PFSK-1 (cell line): ENCODE data around the gene EIF4G1.

Source experiments
- FOXP2 ChIP-seq: optimal IDR thresholded peaks from 2 replicates; pipeline ENCODE3; 2011; ENCODE audit warnings: borderline replicate concordance, control low read depth, inconsistent platforms; ENCODE audit not compliant: insufficient read depth; ENCODE audit errors: extremely low read length, extremely low read depth
- POLR2AphosphoS5 ChIP-seq: IDR thresholded peaks from 2 replicates; pipeline ENCODE4 v1.6.1; 2012; ENCODE audit warnings: low read depth, mild to moderate bottlenecking, control low read depth, low read length, moderate library complexity
- REST ChIP-seq, 2 experiments: IDR thresholded peaks; 2 replicates each; pipeline versions ENCODE4 v1.6.1 to v1.8.0; 2011 to 2012; ENCODE audit warnings: low read depth in 2 of 2, low read length in 2 of 2, control low read depth in 1 of 2, inconsistent platforms in 1 of 2, mild to moderate bottlenecking in 1 of 2, moderate library complexity in 1 of 2; ENCODE audit not compliant: insufficient read depth in 1 of 2
- SIN3A ChIP-seq: IDR thresholded peaks from 2 replicates; pipeline ENCODE4 v1.6.1; 2012; ENCODE audit warnings: mild to moderate bottlenecking, low read length, moderate library complexity, borderline replicate concordance; ENCODE audit not compliant: insufficient read depth
- TAF1 ChIP-seq: IDR thresholded peaks from 2 replicates; pipeline ENCODE4 v1.6.1; 2012; ENCODE audit warnings: low read length, control low read depth, borderline replicate concordance; ENCODE audit not compliant: insufficient read depth

EIF4G1 gene

DNA sequence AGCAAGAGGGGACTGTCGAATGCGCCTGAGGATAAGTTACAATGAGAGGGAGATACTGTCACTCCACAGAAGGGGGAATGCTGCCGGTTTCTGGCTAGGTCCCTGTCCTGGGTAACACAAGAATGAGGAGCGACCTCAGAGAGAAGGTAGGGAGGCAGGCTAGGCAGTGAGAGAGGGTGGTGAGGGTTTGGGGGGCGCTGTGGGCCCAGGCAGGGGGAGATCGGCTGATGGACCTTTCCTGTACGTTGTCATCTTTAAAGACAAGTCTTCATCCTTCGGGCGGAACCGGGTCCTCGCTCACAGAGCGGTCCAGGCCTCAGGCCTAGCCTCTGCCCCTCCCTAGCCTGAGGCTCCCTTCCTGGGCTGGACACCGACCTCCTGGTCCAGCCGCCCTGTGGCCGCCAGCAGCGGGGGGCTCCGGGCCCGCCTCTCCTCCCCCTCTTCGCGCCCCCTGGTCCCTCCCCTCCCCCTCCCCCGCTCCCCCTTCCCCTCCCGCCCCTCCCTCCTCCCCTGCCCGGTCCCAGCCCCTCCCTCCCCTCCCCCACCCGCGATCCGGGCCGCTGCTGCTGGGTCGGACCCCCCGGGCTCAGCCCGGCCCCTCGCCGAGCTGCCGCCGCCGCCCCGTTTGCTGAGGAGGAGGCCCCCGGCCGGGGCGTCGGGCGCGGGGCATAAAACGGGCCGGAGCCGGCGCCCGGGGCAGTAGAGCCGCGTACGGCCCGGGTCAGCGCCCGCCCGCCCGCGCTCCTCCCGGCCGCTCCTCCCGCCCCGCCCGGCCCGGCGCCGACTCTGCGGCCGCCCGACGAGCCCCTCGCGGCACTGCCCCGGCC is 65.2 kb downstream of the EIF4G1 start, which contains the start of gene CHRD:
Gene CHRD (plus strand): TSS at position 697 of the 827 bp plus-strand sequence. CDS start 265 bp downstream, outside the sequence.
- TF ChIP-seq REST (IDR thresholded peaks at IDR 0.05; ENCODE audit: insufficient read depth in 1 of 2, low read depth in 2 of 2, low read length in 2 of 2) (no peak), SIN3A (no peak), FOXP2 (no peak), POLR2AphosphoS5 (no peak)

- TF ChIP-seq SIN3A, result no peak
- no peak for TF ChIP-seq REST (IDR thresholded peaks at IDR 0.05; ENCODE audit: insufficient read depth in 1 of 2, low read depth in 2 of 2, low read length in 2 of 2)
- no peak for TF ChIP-seq TAF1
Observed at GRCh38 chr3:184380185-184380626, 65.8 kb downstream of the EIF4G1 start.

GRCh38 chr3:184380627-184381260 is 66.3 kb downstream of the EIF4G1 start:
- TF ChIP-seq FOXP2, result no peak
- TF ChIP-seq TAF1, result no peak
- TF ChIP-seq POLR2AphosphoS5, result no peak
- no peak for TF ChIP-seq REST (IDR thresholded peaks at IDR 0.05; ENCODE audit: insufficient read depth in 1 of 2, low read depth in 2 of 2, low read length in 2 of 2)
- no peak for TF ChIP-seq SIN3A

DNA sequence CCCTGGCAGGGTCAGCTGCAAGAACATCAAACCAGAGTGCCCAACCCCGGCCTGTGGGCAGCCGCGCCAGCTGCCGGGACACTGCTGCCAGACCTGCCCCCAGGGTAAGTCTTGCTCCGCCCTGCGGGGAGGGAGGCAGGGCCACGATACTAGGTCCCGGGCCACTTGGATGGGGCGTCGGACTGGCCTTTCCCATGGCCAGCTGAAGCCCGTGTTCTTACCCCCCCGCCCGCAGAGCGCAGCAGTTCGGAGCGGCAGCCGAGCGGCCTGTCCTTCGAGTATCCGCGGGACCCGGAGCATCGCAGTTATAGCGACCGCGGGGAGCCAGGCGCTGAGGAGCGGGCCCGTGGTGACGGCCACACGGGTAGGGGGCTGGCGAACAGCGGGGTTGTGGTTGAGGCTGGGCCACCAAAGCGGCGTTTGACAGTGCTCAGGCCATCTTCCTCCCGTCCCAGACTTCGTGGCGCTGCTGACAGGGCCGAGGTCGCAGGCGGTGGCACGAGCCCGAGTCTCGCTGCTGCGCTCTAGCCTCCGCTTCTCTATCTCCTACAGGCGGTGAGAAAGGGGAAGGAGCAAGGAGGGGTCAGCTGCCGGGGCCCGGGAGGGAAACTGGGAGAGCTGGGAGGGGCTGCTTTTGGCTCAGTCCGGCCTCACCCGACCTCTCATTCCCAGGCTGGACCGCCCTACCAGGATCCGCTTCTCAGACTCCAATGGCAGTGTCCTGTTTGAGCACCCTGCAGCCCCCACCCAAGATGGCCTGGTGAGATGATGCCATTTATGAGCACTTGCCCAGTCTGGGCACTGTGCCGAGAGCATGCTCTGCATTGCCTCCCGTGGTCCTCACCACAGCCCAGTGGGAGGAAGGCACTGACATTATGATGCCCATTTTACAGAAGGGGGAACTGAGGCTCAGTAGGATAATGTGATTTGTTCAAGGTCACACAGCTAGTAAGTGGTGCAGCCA is 67.1 kb downstream of the EIF4G1 start:
- TF ChIP-seq POLR2AphosphoS5 (no peak), FOXP2 (no peak)

DNA sequence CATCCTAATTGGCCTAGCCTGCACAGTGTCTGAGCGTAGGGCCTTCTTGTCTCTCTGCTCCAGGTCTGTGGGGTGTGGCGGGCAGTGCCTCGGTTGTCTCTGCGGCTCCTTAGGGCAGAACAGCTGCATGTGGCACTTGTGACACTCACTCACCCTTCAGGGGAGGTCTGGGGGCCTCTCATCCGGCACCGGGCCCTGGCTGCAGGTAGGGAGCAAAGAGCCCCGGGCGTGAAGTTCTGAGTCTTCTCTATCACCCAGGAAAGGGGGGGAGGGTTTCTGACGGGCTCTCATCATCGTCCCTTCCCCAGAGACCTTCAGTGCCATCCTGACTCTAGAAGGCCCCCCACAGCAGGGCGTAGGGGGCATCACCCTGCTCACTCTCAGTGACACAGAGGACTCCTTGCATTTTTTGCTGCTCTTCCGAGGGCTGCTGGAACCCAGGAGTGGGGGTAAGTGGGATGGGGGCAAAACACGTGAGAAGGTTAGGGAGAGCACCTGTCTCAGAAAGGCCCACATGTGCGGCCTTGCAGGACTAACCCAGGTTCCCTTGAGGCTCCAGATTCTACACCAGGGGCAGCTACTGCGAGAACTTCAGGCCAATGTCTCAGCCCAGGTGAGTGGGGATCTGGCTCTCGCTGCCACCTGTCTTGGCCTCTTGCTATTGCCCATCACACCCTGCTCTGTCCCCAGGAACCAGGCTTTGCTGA is 68.1 kb downstream of the EIF4G1 start:
- no peak for TF ChIP-seq FOXP2
- no peak for TF ChIP-seq POLR2AphosphoS5
- TF ChIP-seq TAF1, result no peak
- TF ChIP-seq REST (IDR thresholded peaks at IDR 0.05; ENCODE audit: insufficient read depth in 1 of 2, low read depth in 2 of 2, low read length in 2 of 2), result no peak
- TF ChIP-seq SIN3A, result no peak
